Activated naive CD8-positive, alpha-beta T cell treated with anti-CD3 and anti-CD28 coated beads for 36 hours (primary cell): ENCODE measurements around the gene ERP29. TPM values are rescaled to one million over a fixed set of nuclear protein-coding genes. Genes with fewer than 3 reads are reported as not detected.
A peak's percentile ranks its signal among the peaks of the same experiment; 100 is the strongest.
"Not testable (repeated sequence)": the region's sequence is repeated elsewhere in the genome, so short reads cannot be mapped to it uniquely, and the experiment has no call there.

Source experiments
- DNase-seq: peaks from one replicate; pipeline ENCODE4 v3.0.0; 2021
- H3K27ac Mint-ChIP-seq: one replicate; pipeline ENCODE4 v1.8.0; 2022; ENCODE audit warnings: mild to moderate bottlenecking, moderate library complexity, mixed read lengths
- H3K27me3 Mint-ChIP-seq: one replicate; pipeline ENCODE4 v1.8.0; 2022; ENCODE audit warnings: mild to moderate bottlenecking, mixed read lengths
- H3K36me3 Mint-ChIP-seq: one replicate; pipeline ENCODE4 v1.8.0; 2021; ENCODE audit warnings: mild to moderate bottlenecking, mixed read lengths
- H3K4me1 Mint-ChIP-seq: one replicate; pipeline ENCODE4 v1.8.0; 2021; ENCODE audit warnings: mixed read lengths
- H3K4me3 Mint-ChIP-seq: one replicate; pipeline ENCODE4 v1.8.0; 2022; ENCODE audit warnings: mild to moderate bottlenecking, moderate library complexity, mixed read lengths
- H3K9me3 Mint-ChIP-seq: one replicate; pipeline ENCODE4 v1.8.0; 2022; ENCODE audit warnings: mixed read lengths
- total RNA-seq, 2 experiments: library from RNA; stranded (reverse); gene quantifications; one replicate each; pipeline ENCODE4 v1.2.3, GENCODE V29; 2021

ERP29 gene
- total RNA-seq, 2 experiments from 2014 or later = 79.9 to 85.6 TPM

- H3K4me1 Mint-ChIP-seq = peaks cover 56% of the 10 kb centered on the region
- peak overlapping the region; percentile 80 for H3K4me3 Mint-ChIP-seq
- H3K27ac Mint-ChIP-seq = peak overlapping the region; percentile 81
- H3K27me3 Mint-ChIP-seq, DNase-seq, H3K9me3 Mint-ChIP-seq, H3K36me3 Mint-ChIP-seq: not testable (repeated sequence)
Observed at GRCh38 chr12:111994211-111995111, 18.8 kb upstream of the ERP29 start.

GRCh38 chr12:111995782-111996480 lies 17.3 kb upstream of the ERP29 start:
- no peak for DNase-seq
- Mint-ChIP-seq H3K27ac (no peak overlapping the region), H3K9me3 (no peaks in the 10 kb centered on the region), H3K27me3 (no peaks in the 10 kb centered on the region), H3K4me3 (no peak overlapping the region), H3K36me3 (no peaks in the 10 kb centered on the region), H3K4me1 (peaks cover 67% of the 10 kb centered on the region)

GRCh38 chr12:111997300-111997699 lies 15.9 kb upstream of the ERP29 start:
- no peak overlapping the region for H3K27ac Mint-ChIP-seq
- no peak overlapping the region for H3K4me3 Mint-ChIP-seq
- H3K27me3 Mint-ChIP-seq = no peaks in the 10 kb centered on the region

GRCh38 chr12:111998015-111998414 lies 15.2 kb upstream of the ERP29 start:
- Mint-ChIP-seq H3K4me3 (no peak overlapping the region), H3K36me3 (peaks cover 4% of the 10 kb centered on the region), H3K27ac (peak overlapping the region; percentile 17), H3K4me1 (peaks cover 69% of the 10 kb centered on the region), H3K27me3 (no peaks in the 10 kb centered on the region), H3K9me3 (no peaks in the 10 kb centered on the region)
- DNase-seq = no peak

More at GRCh38 chr12:111997300-111997699, 15.9 kb upstream of the ERP29 start:
- Mint-ChIP-seq H3K9me3 (no peaks in the 10 kb centered on the region), H3K36me3 (no peaks in the 10 kb centered on the region), H3K4me1 (peaks cover 70% of the 10 kb centered on the region)
- DNase-seq = no peak

GRCh38 chr12:111999129-111999528 lies 14.1 kb upstream of the ERP29 start:
- not testable (repeated sequence) for H3K27ac Mint-ChIP-seq, H3K4me3 Mint-ChIP-seq, H3K36me3 Mint-ChIP-seq, H3K9me3 Mint-ChIP-seq, DNase-seq, H3K27me3 Mint-ChIP-seq
- peaks cover 60% of the 10 kb centered on the region for H3K4me1 Mint-ChIP-seq

GRCh38 chr12:112000820-112001219 lies 12.4 kb upstream of the ERP29 start:
- Mint-ChIP-seq H3K27ac (peak overlapping the region; percentile 87), H3K4me3 (no peak overlapping the region), H3K36me3 (peaks cover 9% of the 10 kb centered on the region), H3K4me1 (peaks cover 52% of the 10 kb centered on the region), H3K27me3 (no peaks in the 10 kb centered on the region), H3K9me3 (no peaks in the 10 kb centered on the region)
- no peak for DNase-seq

GRCh38 chr12:112001576-112001975 lies 11.7 kb upstream of the ERP29 start:
- no peak for DNase-seq
- H3K36me3 Mint-ChIP-seq = peaks cover 9% of the 10 kb centered on the region
- H3K4me3 Mint-ChIP-seq = peak overlapping the region; percentile 38
- H3K27me3 Mint-ChIP-seq = no peaks in the 10 kb centered on the region
- no peaks in the 10 kb centered on the region for H3K9me3 Mint-ChIP-seq
- H3K4me1 Mint-ChIP-seq = peaks cover 54% of the 10 kb centered on the region
- H3K27ac Mint-ChIP-seq = peak overlapping the region; percentile 87

GRCh38 chr12:112004041-112004440 lies 9.2 kb upstream of the ERP29 start:
- H3K4me1 Mint-ChIP-seq = peaks cover 49% of the 10 kb centered on the region
- no peak for DNase-seq
- no peaks in the 10 kb centered on the region for H3K27me3 Mint-ChIP-seq
- H3K27ac Mint-ChIP-seq = no peak overlapping the region
- H3K4me3 Mint-ChIP-seq = no peak overlapping the region
- H3K36me3 Mint-ChIP-seq = peaks cover 9% of the 10 kb centered on the region
- H3K9me3 Mint-ChIP-seq = no peaks in the 10 kb centered on the region

GRCh38 chr12:112005419-112006395 lies 7.5 kb upstream of the ERP29 start:
- Mint-ChIP-seq H3K4me1 (peaks cover 44% of the 10 kb centered on the region), H3K36me3 (peaks cover 17% of the 10 kb centered on the region), H3K27ac (peak overlapping the region; percentile 18), H3K4me3 (no peak overlapping the region), H3K27me3 (no peaks in the 10 kb centered on the region), H3K9me3 (no peaks in the 10 kb centered on the region)
- DNase-seq = no peak

GRCh38 chr12:112007945-112008344 lies 5.3 kb upstream of the ERP29 start:
- no peak overlapping the region for H3K4me3 Mint-ChIP-seq
- H3K27me3 Mint-ChIP-seq = no peaks in the 10 kb centered on the region
- no peak for DNase-seq
- peaks cover 5% of the 10 kb centered on the region for H3K9me3 Mint-ChIP-seq
- H3K27ac Mint-ChIP-seq = peak overlapping the region; percentile 25
- H3K36me3 Mint-ChIP-seq = peaks cover 28% of the 10 kb centered on the region
- peaks cover 34% of the 10 kb centered on the region for H3K4me1 Mint-ChIP-seq

GRCh38 chr12:112008918-112009317 lies 4.3 kb upstream of the ERP29 start:
- Mint-ChIP-seq H3K27ac (peak overlapping the region; percentile 16), H3K27me3 (no peaks in the 10 kb centered on the region), H3K36me3 (peaks cover 23% of the 10 kb centered on the region), H3K4me3 (no peak overlapping the region), H3K4me1 (peaks cover 33% of the 10 kb centered on the region), H3K9me3 (peaks cover 5% of the 10 kb centered on the region)
- no peak for DNase-seq

GRCh38 chr12:112009596-112009995 lies 3.6 kb upstream of the ERP29 start:
- H3K27me3 Mint-ChIP-seq, H3K4me3 Mint-ChIP-seq, H3K9me3 Mint-ChIP-seq, DNase-seq, H3K27ac Mint-ChIP-seq: not testable (repeated sequence)
- Mint-ChIP-seq H3K4me1 (peaks cover 37% of the 10 kb centered on the region), H3K36me3 (peaks cover 27% of the 10 kb centered on the region)

- DNase-seq = no peak
- Mint-ChIP-seq H3K27me3 (no peaks in the 10 kb centered on the region), H3K4me3 (peak overlapping the region; percentile 88), H3K36me3 (peaks cover 34% of the 10 kb centered on the region), H3K4me1 (peaks cover 38% of the 10 kb centered on the region), H3K27ac (peak overlapping the region; percentile 96), H3K9me3 (peaks cover 7% of the 10 kb centered on the region)
Observed at GRCh38 chr12:112010415-112011344, 2.5 kb upstream of the ERP29 start.

GRCh38 chr12:112011685-112012084 lies 1.5 kb upstream of the ERP29 start:
- no peaks in the 10 kb centered on the region for H3K27me3 Mint-ChIP-seq
- H3K4me3 Mint-ChIP-seq = peak overlapping the region; percentile 88
- no peak for DNase-seq
- H3K27ac Mint-ChIP-seq = peak overlapping the region; percentile 96
- peaks cover 35% of the 10 kb centered on the region for H3K4me1 Mint-ChIP-seq
- H3K9me3 Mint-ChIP-seq = peaks cover 12% of the 10 kb centered on the region
- peaks cover 43% of the 10 kb centered on the region for H3K36me3 Mint-ChIP-seq
